SH-SY5Y (cell line): Measurements from ENCODE around the gene KL.

Experiments used
- GATA2 ChIP-seq: IDR thresholded peaks from 2 replicates; pipeline ENCODE4 v1.6.1; 2011; ENCODE audit warnings: mild to moderate bottlenecking, low read depth, low read length
- GATA3 ChIP-seq: IDR thresholded peaks from 2 replicates; pipeline ENCODE4 v1.6.1; 2011; ENCODE audit warnings: low read depth, mild to moderate bottlenecking, low read length, moderate library complexity

GRCh38 chr13:32983058-32983457 is 33.2 kb upstream of the KL start:
- no peak for TF ChIP-seq GATA2
- no peak for TF ChIP-seq GATA3
